ENCODE measurements around the gene VGLL4.
"Not testable (repeated sequence)": the region's sequence is repeated elsewhere in the genome, so short reads cannot be mapped to it uniquely, and the experiment has no call there.

The VGLL4 gene

DNA sequence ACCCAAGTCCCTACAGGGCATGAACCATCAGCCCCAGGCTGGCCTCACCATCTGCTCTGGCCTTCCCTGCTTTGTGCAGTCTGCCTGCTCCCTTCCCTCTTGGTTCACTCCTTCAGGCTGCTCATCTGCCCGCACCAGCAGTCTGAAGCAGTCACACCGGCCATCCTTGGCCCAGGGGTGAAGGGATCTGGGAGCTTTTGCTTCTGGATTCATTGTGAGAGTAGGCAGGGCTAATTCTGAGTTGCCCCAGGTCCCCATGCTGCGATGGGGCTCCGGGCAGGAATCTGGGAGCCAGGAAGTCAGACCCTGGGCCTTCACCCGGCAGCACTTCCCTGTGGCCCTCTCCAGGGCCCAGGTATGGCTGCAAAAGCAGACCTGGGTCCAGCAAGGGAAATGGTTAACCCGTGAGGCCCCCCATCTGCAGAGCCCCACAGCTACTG, 99.7 kb downstream of the VGLL4 start:
- no peak for DNase-seq (ENCODE audit: low read depth)
- no peak overlapping the region for H3K4me3 ChIP-seq (ENCODE audit: low read depth, low read length)

DNA sequence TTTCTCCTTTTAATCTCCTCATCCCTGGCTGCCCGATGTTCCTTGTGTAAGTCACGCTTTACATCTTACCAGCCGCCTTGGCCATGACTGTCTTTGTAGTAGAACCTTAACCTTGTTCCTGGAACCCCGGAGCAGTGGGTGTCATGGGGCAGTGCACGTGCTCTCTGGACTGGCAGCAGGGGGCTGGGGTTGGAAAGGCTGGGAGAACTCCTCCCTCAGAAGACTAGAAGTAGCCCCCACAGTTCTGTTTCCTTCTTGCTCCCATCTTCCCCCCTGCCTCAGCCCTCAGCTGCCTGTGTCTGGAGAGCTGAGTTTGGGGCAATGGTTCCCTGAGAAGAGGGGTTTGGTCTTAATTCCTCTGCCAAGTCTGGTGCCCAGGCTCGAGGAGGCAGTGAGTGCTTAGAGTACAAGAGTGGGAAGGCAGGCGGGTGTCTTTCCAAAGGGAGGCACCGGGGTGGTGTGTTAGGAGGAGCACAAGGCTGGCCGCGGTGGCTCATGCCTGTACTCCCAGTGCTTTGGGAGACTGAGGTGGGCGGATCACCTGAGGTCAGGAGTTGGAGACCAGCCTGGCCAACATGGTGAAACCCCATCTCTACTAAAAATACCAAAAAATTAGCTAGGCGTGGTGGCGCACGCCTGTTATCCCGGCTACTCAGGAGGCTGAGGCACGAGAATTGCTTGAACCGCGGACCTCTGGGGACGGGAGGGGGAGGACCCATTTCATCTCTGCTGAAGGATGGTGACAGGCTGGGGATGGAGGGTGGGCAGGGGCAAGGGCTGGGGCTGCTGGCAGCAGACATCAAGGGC, 100.4 kb downstream of the VGLL4 start:
- no peak for DNase-seq (ENCODE audit: low read depth)
- no peak overlapping the region for H3K4me3 ChIP-seq (ENCODE audit: low read depth, low read length)

DNA sequence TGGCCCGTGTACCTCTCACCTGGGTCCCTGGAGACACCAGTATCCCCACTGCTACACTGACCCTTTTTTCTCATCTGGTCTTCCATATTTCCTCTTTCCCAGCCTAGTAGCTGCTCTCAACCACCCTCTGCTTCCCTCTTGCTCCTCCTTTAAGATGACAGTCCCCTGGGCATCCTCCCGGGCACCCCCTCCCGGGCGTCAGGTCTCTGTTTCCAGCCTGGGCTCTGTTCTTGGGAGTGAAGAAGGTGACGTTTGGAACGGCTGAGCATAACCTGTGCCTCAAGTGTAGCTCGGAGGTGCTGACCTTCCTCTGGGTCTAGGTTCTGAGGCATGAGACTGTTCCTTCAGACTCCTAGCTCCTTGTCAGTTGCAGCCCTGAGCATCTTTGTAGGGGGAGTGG, 101.2 kb downstream of the VGLL4 start:
- DNase-seq (ENCODE audit: low read depth) = no peak
- no peak overlapping the region for H3K4me3 ChIP-seq (ENCODE audit: low read depth, low read length)

- DNase-seq (ENCODE audit: low read depth) = no peak
- H3K4me3 ChIP-seq (ENCODE audit: low read depth, low read length) = no peak overlapping the region
Measured at GRCh38 chr3:11541321-11542303, 102.1 kb downstream of the VGLL4 start.

GRCh38 chr3:11539677-11540076, 104.0 kb downstream of the VGLL4 start:
- no peak for DNase-seq (ENCODE audit: low read depth)
- H3K4me3 ChIP-seq (ENCODE audit: low read depth, low read length) = no peak overlapping the region

DNA sequence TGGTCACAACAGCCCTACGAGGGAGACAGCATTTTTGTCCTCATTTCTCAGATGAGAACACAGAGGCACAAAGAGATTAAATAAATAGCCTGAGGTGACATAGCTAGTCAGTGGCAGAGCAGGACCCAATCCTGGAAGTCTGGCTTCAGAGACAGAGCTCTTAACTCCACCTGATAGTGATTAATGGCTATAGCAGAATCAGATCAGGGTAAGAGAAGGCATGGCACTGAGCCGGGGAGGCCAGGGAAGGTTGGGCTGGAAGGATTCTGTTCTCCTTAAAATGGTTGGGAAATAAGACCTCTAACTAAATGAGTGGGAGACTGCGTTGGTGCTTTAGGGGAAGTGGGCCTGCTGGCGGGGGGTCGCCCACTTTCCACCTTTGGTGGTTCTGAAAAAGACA, 104.5 kb downstream of the VGLL4 start:
- DNase-seq (ENCODE audit: low read depth) = no peak
- H3K4me3 ChIP-seq (ENCODE audit: low read depth, low read length) = no peak overlapping the region

DNA sequence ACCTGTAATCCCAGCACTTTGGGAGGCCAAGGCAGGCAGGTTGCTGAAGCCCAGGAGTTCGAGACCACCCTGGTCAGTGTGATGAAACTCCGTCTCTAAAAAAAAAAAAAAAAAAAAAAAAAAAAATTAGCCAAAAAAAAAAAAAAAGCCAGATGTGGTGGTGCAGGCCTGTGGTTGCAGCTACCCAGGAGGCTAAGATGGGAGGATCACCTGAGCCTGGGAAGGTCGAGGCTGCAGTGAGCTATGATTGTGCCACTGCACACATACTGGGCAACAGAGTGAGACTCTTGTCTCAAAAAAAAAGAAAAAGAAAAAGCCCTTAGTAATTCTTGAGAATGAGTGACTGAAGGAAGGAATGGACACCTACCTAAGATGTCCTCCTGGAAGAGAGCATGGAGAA, 105.1 kb downstream of the VGLL4 start:
- DNase-seq (ENCODE audit: low read depth) = no peak
- H3K4me3 ChIP-seq (ENCODE audit: low read depth, low read length) = no peak overlapping the region

GRCh38 chr3:11536936-11537612, 106.6 kb downstream of the VGLL4 start:
- DNase-seq (ENCODE audit: low read depth) = no peak
- no peak overlapping the region for H3K4me3 ChIP-seq (ENCODE audit: low read depth, low read length)

DNA sequence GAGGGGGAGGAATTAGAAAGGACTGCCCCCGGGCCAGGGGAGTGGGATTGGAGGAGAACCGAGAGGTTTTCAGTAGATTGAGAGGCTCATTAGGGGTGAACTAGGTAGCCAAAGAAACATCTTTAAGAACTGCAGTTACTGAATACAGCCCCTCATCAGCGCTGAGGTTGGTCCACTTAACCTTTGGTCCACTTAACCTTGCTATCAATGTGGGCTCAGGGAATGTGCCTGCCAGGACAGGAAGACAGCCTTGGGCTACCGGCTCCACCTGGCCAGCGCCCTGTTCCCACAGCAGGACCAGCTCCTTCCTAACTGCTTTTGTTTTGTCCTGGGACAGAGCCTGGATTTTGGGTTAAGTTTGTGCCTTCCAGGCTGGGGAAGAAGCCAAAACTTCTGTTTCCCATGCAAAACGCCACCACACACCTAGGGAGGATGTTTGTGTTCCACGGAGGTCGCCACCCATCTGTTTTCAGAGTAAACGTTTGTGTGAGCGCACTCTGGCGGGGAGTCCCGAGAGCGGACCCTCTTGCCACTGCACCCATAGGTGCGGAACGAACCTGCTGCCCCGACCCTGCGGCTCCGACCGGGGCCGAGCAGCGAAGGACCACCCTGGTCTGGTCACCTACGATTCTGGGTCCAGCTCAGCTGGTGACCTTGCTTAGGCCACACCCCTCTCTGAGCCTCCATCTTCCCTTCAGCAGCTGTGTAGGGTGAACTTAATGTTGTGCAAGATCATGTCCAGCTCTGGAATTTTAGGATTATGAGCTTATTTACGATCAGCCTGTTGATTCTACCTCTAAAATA, 107.4 kb downstream of the VGLL4 start:
- H3K4me3 ChIP-seq (ENCODE audit: low read depth, low read length) = no peak overlapping the region
- no peak for DNase-seq (ENCODE audit: low read depth)

GRCh38 chr3:11535243-11535960, 108.3 kb downstream of the VGLL4 start:
- no peak overlapping the region for H3K4me3 ChIP-seq (ENCODE audit: low read depth, low read length)
- DNase-seq (ENCODE audit: low read depth) = no peak

- DNase-seq (ENCODE audit: low read depth) = no peak
- no peak overlapping the region for H3K4me3 ChIP-seq (ENCODE audit: low read depth, low read length)
Measured at GRCh38 chr3:11534793-11535101, 109.0 kb downstream of the VGLL4 start.

- no peak overlapping the region for H3K4me3 ChIP-seq (ENCODE audit: low read depth, low read length)
- DNase-seq (ENCODE audit: low read depth) = no peak
Measured at GRCh38 chr3:11534011-11534792, 109.5 kb downstream of the VGLL4 start.

DNA sequence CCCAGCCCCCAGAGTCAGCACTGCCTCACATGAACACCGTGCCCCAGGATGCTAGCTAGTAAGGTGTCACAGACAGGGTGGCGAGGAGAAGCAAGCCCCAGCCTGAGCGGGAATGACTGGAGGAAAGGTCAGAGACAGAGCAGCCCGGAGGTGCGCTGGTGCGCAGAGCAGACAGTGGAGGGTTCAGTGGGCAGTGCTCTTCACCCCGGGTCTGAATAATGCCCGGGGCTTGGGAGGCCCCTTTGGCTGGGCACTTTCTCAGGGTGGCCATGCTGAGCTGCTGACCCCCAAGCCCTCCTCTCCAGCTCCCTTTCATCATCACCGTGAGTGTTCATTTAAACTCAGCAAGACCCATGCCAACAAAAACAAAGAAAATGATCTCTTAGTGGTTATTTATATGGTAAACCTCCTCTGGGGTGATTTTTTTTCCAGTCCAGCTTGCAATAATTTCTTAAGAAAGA, 110.8 kb downstream of the VGLL4 start:
- no peak overlapping the region for H3K4me3 ChIP-seq (ENCODE audit: low read depth, low read length)
- peak; percentile 61 for DNase-seq (ENCODE audit: low read depth)

DNA sequence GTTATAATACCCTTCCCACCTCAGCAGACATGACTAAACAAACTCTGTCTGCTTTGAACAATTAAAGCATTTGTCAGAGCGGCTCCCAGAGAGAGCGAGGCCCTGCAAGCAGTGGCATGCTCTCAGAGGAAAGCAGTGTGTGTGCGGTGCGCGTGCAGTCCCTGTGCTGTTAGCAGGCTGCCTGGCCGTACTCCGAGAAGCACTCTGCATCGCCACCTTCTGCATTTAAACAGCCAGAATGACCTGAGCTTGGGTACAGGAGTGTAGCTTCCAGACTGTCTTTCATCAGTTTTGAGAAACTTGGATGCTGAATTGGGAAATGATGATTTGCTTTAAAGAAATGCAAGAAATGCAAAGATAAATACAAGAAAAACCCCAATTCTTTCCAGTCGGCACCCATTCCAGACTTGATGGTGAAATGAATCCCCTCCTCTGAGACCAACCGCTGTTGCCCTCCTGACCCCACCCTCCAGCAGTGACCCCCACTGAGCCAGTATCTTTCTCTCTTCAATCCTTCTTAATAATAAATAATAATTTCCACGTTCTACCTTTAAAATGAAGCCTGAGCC, 113.5 kb downstream of the VGLL4 start:
- peak; percentile 97 for DNase-seq (ENCODE audit: low read depth)
- H3K4me3 ChIP-seq (ENCODE audit: low read depth, low read length) = no peak overlapping the region

DNA sequence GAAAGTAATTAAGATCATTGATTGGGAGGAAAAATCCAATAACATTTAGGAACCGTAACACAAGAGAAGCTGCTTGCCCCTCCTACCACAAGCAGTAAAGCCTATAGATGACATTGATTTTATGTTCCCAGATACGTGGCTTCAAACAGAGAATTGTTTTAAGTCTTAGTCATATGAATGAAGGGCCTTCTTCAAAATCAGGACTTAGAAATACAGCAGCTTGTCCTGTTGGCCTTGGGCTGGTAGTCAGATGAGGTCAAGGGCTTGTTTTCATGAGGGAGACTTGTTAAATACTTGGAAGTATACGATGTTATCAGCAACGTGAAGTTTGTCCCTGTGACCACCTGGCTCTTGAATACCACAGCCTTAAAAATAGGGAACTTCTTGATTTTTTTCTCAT, 114.4 kb downstream of the VGLL4 start:
- no peak overlapping the region for H3K4me3 ChIP-seq (ENCODE audit: low read depth, low read length)
- no peak for DNase-seq (ENCODE audit: low read depth)

DNA sequence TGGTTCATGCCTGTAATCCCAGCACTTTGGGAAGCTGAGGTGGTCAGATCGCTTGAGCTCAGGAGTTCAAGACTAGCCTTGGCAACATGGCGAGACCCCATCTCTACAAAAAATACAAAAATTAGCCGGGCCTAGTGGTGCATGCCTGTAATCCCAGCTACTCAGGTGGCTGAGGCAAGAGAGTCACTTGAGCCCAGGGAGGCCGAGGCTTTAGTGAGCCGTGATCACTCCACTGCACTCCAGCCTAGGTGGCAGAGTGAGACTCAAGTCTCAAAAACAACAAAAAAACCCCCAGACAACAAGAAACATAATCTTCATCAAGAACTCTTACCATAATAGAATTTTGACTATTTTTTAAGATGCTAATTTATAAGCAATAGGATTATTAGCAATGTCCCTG, 117.6 kb downstream of the VGLL4 start:
- not testable (repeated sequence) for H3K4me3 ChIP-seq (ENCODE audit: low read depth, low read length); DNase-seq (ENCODE audit: low read depth)

GRCh38 chr3:11523572-11524101, 120.1 kb downstream of the VGLL4 start:
- H3K4me3 ChIP-seq (ENCODE audit: low read depth, low read length) = no peak overlapping the region
- DNase-seq (ENCODE audit: low read depth) = peak; percentile 28

Measured in skeletal muscle cell (primary cell).